ENCODE results near the gene CST3.

CST3 gene

DNA sequence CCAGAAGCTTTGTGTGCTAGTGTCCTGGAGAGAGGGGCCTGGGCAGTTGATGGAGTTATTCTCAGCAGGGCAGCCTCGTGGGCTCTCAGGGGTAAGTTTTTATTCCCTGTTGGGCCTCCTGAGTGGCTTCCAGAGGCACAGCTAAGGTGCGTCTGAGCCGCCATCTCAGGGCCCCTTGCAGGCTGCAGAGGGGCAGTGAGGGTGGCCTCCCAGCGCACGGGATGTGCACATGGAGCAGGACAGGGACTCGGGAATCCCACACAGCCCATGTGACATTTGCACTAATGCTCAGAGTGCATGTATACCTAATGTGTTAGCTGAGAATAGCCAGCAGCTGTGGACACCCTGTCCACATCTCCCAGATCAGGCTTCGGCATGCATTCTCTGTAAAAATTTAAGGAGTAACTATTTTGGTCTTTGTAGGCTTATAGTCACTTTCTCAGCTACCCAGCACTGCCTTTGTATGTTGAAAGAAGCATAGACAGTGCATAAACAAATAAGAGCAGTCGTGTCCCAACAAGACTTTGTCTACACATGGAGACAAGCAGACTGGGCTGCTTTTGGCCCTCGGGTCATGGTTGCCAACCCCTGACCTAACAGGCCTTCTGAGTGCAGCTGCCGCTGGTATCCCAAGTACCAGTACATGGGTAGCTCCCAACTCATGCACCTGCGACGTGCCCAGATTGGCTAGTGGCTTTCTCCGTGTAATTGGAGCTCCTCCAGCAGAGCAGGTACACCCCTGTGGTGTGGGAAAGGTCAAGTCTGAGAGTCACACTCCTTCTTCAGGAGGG is 50.8 kb downstream of the CST3 start:
- TF ChIP-seq CEBPB (IDR thresholded peaks at IDR 0.05) (no peak), TCF12 (IDR thresholded peaks at IDR 0.05; ENCODE audit: low read depth) (no peak), CREB1 (IDR thresholded peaks at IDR 0.05; ENCODE audit: low read depth) (no peak), RAD21 (IDR thresholded peaks at IDR 0.05; ENCODE audit: low read depth) (no peak), FOXM1 (IDR thresholded peaks at IDR 0.05; ENCODE audit: borderline replicate concordance, low read depth) (no peak), TEAD4 (IDR thresholded peaks at IDR 0.05) (no peak), TAF1 (IDR thresholded peaks at IDR 0.05; ENCODE audit: low read depth) (no peak), NFIC (IDR thresholded peaks at IDR 0.05) (no peak), EGR1 (IDR thresholded peaks at IDR 0.05) (no peak), ZBTB7A (IDR thresholded peaks at IDR 0.05; ENCODE audit: low read depth) (no peak), YY1 (IDR thresholded peaks at IDR 0.05; ENCODE audit: low read depth) (no peak), EP300 (IDR thresholded peaks at IDR 0.05; ENCODE audit: borderline replicate concordance) (no peak)
- TF ChIP-seq, protein P1, sequence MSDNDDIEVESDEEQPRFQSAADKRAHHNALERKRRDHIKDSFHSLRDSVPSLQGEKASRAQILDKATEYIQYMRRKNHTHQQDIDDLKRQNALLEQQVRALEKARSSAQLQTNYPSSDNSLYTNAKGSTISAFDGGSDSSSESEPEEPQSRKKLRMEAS (IDR thresholded peaks at IDR 0.05): no peak
- TF ChIP-seq, protein P2, sequence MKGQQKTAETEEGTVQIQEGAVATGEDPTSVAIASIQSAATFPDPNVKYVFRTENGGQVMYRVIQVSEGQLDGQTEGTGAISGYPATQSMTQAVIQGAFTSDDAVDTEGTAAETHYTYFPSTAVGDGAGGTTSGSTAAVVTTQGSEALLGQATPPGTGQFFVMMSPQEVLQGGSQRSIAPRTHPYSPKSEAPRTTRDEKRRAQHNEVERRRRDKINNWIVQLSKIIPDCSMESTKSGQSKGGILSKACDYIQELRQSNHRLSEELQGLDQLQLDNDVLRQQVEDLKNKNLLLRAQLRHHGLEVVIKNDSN (IDR thresholded peaks at IDR 0.05): no peak
- TF ChIP-seq, protein P3, sequence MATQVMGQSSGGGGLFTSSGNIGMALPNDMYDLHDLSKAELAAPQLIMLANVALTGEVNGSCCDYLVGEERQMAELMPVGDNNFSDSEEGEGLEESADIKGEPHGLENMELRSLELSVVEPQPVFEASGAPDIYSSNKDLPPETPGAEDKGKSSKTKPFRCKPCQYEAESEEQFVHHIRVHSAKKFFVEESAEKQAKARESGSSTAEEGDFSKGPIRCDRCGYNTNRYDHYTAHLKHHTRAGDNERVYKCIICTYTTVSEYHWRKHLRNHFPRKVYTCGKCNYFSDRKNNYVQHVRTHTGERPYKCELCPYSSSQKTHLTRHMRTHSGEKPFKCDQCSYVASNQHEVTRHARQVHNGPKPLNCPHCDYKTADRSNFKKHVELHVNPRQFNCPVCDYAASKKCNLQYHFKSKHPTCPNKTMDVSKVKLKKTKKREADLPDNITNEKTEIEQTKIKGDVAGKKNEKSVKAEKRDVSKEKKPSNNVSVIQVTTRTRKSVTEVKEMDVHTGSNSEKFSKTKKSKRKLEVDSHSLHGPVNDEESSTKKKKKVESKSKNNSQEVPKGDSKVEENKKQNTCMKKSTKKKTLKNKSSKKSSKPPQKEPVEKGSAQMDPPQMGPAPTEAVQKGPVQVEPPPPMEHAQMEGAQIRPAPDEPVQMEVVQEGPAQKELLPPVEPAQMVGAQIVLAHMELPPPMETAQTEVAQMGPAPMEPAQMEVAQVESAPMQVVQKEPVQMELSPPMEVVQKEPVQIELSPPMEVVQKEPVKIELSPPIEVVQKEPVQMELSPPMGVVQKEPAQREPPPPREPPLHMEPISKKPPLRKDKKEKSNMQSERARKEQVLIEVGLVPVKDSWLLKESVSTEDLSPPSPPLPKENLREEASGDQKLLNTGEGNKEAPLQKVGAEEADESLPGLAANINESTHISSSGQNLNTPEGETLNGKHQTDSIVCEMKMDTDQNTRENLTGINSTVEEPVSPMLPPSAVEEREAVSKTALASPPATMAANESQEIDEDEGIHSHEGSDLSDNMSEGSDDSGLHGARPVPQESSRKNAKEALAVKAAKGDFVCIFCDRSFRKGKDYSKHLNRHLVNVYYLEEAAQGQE (IDR thresholded peaks at IDR 0.05; ENCODE audit: low read depth): no peak

DNA sequence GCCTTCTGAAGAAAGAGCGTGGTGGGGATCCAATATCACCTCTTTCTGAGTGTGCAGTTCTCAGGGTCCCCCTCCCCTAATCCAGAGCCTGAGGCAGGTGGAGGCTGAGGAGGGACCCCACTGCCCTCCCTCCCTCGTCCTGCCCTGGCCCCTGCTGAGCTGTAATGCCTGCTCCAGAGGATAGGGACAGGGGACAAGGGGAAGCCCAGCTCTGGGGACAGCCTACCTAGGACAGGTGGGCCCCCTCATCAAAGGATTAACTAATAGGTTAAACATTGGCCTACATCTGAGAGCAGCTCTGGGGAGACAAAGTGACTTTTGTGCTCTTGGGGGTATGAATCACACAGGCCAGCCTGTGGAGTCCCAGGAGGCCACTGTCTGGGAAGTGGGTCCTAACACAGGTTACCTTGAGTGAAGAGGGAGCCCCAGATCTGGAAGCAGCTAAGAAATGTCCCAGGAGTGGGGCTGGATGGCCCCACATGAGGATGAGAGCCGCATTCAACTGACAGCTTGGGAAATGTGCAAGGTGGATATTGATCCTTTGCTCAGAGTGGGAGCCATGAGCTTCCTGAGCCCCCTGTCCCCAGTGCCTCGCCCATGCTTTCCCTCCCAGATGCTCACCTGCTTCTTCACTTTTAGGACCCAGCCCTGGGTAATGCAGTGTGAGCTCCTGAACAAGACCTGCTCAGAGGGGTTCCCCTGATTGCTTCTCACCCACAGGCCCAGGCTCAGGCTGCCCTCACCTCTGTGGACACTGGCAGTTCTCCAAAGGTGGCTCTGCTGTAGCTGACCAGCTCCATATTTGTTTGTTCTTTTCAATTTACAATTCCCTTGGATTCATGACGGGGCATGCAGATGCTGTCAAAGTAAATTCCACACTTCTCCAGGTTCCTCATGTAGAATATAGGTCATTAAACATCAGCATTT is 51.7 kb downstream of the CST3 start:
- TF ChIP-seq EGR1 (IDR thresholded peaks at IDR 0.05) (no peak), TAF1 (IDR thresholded peaks at IDR 0.05; ENCODE audit: low read depth) (no peak), EP300 (IDR thresholded peaks at IDR 0.05; ENCODE audit: borderline replicate concordance) (no peak), ZBTB7A (IDR thresholded peaks at IDR 0.05; ENCODE audit: low read depth) (no peak), CREB1 (IDR thresholded peaks at IDR 0.05; ENCODE audit: low read depth) (no peak), YY1 (IDR thresholded peaks at IDR 0.05; ENCODE audit: low read depth) (no peak), NFIC (IDR thresholded peaks at IDR 0.05) (no peak), FOXM1 (IDR thresholded peaks at IDR 0.05; ENCODE audit: borderline replicate concordance, low read depth) (no peak), TCF12 (IDR thresholded peaks at IDR 0.05; ENCODE audit: low read depth) (no peak), CEBPB (IDR thresholded peaks at IDR 0.05) (no peak), RAD21 (IDR thresholded peaks at IDR 0.05; ENCODE audit: low read depth) (no peak)
- TF ChIP-seq, protein P1 (IDR thresholded peaks at IDR 0.05): no peak
- TF ChIP-seq, protein P3 (IDR thresholded peaks at IDR 0.05; ENCODE audit: low read depth): no peak

DNA sequence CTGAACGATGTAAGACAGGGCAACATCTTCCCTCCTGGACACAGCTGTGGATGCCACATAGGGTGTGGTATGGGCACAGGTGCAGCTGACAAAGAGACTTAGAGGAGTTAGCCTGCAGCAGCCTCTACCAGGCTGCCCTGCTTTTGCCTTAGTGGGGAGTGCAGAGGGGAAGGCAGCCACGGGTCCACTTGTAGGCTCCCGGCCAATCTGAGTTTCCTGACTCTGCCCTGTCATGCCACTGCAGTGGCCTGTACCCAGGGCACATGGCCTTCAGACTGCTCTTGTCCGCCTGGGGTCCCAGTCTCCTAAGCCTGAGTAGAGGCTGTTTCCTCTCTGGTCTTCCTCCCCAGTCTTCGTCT is 52.3 kb downstream of the CST3 start:
- TF ChIP-seq NFIC (IDR thresholded peaks at IDR 0.05) (no peak), CREB1 (IDR thresholded peaks at IDR 0.05; ENCODE audit: low read depth) (no peak), TAF1 (IDR thresholded peaks at IDR 0.05; ENCODE audit: low read depth) (no peak), CEBPB (IDR thresholded peaks at IDR 0.05) (no peak), TCF12 (IDR thresholded peaks at IDR 0.05; ENCODE audit: low read depth) (no peak), EGR1 (IDR thresholded peaks at IDR 0.05) (no peak), YY1 (IDR thresholded peaks at IDR 0.05; ENCODE audit: low read depth) (no peak), TEAD4 (IDR thresholded peaks at IDR 0.05) (no peak), EP300 (IDR thresholded peaks at IDR 0.05; ENCODE audit: borderline replicate concordance) (no peak), ZBTB7A (IDR thresholded peaks at IDR 0.05; ENCODE audit: low read depth) (no peak), RAD21 (IDR thresholded peaks at IDR 0.05; ENCODE audit: low read depth) (no peak), FOXM1 (IDR thresholded peaks at IDR 0.05; ENCODE audit: borderline replicate concordance, low read depth) (no peak)
- TF ChIP-seq, protein P1 (IDR thresholded peaks at IDR 0.05): no peak
- TF ChIP-seq, protein P3 (IDR thresholded peaks at IDR 0.05; ENCODE audit: low read depth): no peak
- TF ChIP-seq, protein P2 (IDR thresholded peaks at IDR 0.05): no peak

Data from Ishikawa (cell line).